ENCODE data around the gene ACP2.
"Not testable (repeated sequence)": the region's sequence is repeated elsewhere in the genome, so short reads cannot be mapped to it uniquely, and the experiment has no call there.

Gene ACP2

DNA sequence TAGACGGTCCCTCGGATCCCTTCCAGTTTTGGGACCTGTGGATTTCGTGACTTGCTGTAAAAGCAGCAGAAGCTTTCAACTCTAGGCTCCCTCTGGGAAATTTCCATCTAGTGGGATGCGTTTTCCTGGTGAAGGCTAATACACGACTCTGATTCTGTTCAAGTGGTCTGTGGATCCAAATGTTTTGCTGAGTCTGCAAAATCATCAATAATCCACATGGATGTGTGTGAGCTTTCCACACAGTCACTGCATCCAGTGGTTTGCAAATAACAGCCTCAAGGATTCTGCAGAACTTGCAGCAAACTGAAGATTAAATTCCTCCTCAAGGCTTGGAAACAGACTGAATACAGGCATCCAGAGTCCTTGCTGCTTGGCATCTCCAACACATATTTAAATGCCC is 46.0 kb downstream of the ACP2 start:
- TF ChIP-seq, protein P1, sequence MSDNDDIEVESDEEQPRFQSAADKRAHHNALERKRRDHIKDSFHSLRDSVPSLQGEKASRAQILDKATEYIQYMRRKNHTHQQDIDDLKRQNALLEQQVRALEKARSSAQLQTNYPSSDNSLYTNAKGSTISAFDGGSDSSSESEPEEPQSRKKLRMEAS (IDR thresholded peaks at IDR 0.05; ENCODE audit: low read depth, low read length): no peak
- TF ChIP-seq, protein P2, sequence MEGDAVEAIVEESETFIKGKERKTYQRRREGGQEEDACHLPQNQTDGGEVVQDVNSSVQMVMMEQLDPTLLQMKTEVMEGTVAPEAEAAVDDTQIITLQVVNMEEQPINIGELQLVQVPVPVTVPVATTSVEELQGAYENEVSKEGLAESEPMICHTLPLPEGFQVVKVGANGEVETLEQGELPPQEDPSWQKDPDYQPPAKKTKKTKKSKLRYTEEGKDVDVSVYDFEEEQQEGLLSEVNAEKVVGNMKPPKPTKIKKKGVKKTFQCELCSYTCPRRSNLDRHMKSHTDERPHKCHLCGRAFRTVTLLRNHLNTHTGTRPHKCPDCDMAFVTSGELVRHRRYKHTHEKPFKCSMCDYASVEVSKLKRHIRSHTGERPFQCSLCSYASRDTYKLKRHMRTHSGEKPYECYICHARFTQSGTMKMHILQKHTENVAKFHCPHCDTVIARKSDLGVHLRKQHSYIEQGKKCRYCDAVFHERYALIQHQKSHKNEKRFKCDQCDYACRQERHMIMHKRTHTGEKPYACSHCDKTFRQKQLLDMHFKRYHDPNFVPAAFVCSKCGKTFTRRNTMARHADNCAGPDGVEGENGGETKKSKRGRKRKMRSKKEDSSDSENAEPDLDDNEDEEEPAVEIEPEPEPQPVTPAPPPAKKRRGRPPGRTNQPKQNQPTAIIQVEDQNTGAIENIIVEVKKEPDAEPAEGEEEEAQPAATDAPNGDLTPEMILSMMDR (IDR thresholded peaks at IDR 0.05; ENCODE audit: low read depth, low read length): no peak
- TF ChIP-seq MYC (IDR thresholded peaks at IDR 0.05; ENCODE audit: low read depth, low read length) (no peak), POLR2A (IDR thresholded peaks at IDR 0.05; ENCODE audit: extremely low read depth, insufficient read length) (no peak)
- H3K4me3 ChIP-seq (ENCODE audit: low read depth, low read length): no peak overlapping the region
- no peak for DNase-seq (ENCODE audit: low read depth)

DNA sequence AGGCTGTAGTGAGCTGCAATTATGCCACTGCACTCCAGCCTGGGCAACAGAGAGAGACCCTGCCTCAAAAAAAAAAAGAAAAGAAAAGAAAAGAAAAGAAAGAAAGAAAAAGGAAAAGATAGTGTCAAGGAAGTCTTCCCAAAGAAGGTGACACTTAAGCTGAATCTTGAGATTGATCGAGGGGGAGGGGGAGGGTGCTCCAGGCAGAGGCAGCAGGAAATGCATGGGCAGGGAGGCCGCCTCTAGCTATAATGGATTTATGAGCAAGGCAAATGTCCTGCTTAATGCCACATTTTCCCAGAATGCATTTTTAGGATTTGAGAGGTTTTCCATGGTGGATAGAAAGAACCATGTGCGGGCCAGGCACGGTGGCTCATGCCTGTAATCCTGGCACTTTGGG is 47.6 kb downstream of the ACP2 start:
- DNase-seq (ENCODE audit: low read depth): no peak
- TF ChIP-seq POLR2A (IDR thresholded peaks at IDR 0.05; ENCODE audit: extremely low read depth, insufficient read length): no peak
- TF ChIP-seq, protein P1 (IDR thresholded peaks at IDR 0.05; ENCODE audit: low read depth, low read length): no peak
- no peak for TF ChIP-seq MYC (IDR thresholded peaks at IDR 0.05; ENCODE audit: low read depth, low read length)
- TF ChIP-seq, protein P2 (IDR thresholded peaks at IDR 0.05; ENCODE audit: low read depth, low read length): no peak
- no peak overlapping the region for H3K4me3 ChIP-seq (ENCODE audit: low read depth, low read length)

DNA sequence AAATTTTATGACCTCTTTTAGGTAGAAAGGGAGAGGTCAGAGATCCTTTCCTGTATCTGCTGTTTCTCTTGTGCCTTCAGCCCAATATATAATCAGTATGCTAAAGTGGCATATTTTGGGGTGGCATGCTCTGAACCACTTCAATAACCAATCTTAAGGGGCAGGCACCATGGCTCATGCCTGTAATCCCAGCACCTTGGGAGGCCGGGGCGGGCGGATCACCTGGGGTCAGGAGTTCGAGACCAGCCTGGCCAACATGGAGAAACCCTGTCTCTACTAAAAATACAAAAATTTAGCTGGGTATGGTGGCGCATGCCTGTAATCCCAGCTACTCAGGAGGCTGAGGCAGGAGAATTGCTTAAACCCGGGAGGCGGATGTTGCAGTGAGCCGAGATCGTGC is 50.5 kb downstream of the ACP2 start:
- H3K4me3 ChIP-seq (ENCODE audit: low read depth, low read length); DNase-seq (ENCODE audit: low read depth): not testable (repeated sequence)

DNA sequence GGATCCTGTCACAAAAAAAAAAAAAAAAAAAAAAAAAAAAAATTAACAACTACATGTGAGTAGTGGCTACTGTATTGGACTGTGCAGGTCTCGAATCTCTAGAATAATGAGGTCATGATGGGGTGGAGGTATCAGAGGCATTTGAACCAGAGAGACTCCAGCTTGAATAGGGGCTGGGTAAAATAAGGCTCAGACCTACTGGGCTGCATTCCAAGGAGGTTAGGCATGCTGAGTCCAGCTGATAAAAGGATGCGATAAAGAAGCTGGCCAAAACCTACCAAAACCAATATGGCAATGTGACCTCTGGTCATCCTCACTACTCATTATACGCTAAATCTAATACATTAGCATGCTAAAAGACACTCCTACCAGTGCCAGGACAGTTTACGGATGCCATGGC is 56.5 kb downstream of the ACP2 start:
- TF ChIP-seq MYC (IDR thresholded peaks at IDR 0.05; ENCODE audit: low read depth, low read length) (no peak), POLR2A (IDR thresholded peaks at IDR 0.05; ENCODE audit: extremely low read depth, insufficient read length) (no peak)
- TF ChIP-seq, protein P1 (IDR thresholded peaks at IDR 0.05; ENCODE audit: low read depth, low read length): no peak
- TF ChIP-seq, protein P2 (IDR thresholded peaks at IDR 0.05; ENCODE audit: low read depth, low read length): no peak
- DNase-seq (ENCODE audit: low read depth): no peak

DNA sequence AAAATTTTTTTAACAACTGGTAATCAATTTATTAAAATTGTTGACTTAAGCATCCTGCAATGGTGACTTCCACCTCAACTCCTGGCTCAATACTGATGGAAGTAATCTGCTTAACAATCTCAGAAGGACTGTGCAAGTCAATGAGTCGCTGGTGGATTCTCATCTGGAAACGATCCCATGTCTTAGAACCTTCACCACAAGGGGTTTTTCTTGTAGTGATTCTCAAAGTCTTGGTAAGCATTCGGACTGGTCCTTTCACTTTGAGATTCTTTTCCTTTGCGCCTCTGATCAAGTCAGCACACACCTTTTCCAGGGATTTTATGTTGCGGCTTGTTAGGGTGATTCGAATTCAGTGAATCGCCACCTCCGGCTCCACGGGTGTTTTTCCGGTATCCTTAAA is 57.5 kb downstream of the ACP2 start:
- not testable (repeated sequence) for DNase-seq (ENCODE audit: low read depth); H3K4me3 ChIP-seq (ENCODE audit: low read depth, low read length)

More for the DNA sequence above, 56.5 kb downstream of the ACP2 start:
- no peak overlapping the region for H3K4me3 ChIP-seq (ENCODE audit: low read depth, low read length)

All from NB4 (cell line).